Cerebellar cortex (tissue), 1 donor: ENCODE measurements around the gene SKAP2.

Experiments used
- DNase-seq: peaks from one replicate; pipeline ENCODE4 v3.0.0-alpha.2; 2015; ENCODE audit warnings: low spot score

The SKAP2 gene

GRCh38 chr7:26636808-26637207 lies 227.6 kb downstream of the SKAP2 start:
- DNase-seq = no peak

DNA sequence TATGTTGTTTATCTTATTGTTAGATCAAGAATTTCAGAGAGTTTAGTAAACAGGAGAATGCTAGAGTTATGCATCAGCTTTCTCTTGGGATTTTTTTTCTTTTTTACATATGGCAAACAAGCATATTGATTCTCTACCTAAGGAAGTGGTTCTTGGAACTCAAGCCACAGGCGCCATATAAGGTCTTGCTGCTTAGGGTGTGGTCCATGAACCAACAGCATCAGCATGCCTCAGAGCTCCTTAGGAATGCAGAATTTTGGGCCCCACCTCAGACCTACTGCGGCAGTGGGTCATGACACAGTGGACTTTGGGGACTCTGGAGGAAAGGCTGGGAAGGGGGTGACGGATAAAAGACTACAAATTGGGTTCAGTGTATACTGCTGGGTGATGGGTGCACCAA lies 230.8 kb downstream of the SKAP2 start:
- no peak for DNase-seq

GRCh38 chr7:26631601-26632000 lies 232.8 kb downstream of the SKAP2 start:
- no peak for DNase-seq

- DNase-seq = no peak
These were observed 233.3 kb downstream of the SKAP2 start for GRCh38 chr7:26630941-26631580.

DNA sequence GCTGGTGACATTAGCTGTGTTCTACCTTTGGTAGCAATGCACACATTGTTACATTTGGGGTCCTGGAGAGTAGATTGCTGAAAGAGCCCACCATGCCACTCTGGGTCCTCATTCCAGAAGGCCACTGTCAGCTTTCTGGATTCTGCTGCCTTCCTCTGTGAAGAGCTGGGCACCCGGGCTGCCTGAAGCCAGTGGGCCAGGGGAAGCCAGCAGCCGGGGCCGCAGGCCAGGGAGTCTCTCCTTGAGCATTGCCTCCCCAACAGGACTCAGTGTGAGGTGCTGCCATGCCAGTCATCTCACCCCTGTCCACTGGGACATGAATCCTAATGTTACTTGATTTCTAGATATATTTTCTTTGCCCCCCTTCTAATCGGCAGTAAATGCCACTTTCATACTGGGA lies 234.0 kb downstream of the SKAP2 start:
- no peak for DNase-seq

DNA sequence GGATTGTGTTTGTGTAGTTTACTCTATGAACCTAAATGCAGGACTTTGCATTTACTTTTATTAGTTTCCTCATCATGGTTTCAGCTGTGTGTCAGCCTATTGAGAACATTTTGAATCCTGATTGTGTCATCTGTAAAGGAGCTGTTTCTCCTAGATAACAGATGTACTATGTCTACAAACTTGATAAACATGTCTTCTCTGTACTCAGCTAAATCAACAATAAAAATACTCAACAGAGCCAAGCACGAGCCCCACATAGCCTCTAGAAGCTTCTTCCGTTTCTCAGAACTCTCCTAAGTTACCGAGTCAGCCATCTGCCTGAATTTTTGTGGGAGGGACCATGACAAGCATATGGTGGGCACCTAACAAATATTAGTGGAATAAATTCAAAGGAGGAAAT lies 234.7 kb downstream of the SKAP2 start:
- DNase-seq = no peak

DNA sequence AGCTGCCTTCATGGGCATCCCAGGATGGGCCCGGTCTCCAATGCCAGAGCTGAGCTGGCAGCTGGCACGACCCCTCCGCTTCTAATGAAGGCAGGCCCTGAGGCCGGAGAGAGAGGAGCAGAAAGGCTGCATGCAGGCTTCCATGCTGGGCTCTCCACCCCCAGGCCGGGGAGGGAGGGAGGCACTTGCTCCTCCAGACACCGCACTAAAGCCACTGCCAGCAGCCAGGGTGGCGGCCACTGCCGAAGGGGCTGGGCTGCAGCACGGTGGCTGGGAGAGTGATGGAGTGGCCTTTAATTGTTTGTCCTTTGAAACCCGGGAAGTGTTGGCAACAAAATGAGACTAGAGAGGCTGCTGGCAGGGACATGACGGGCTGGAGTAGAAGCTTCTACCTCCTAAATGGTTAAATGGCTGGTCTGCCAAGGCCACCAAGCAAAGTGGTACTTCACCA lies 236.5 kb downstream of the SKAP2 start:
- DNase-seq = peak; percentile 55

GRCh38 chr7:26627221-26627620 lies 237.2 kb downstream of the SKAP2 start:
- DNase-seq = no peak

GRCh38 chr7:26626687-26627086 lies 237.7 kb downstream of the SKAP2 start:
- DNase-seq = no peak

- DNase-seq = no peak
These were observed 238.2 kb downstream of the SKAP2 start for GRCh38 chr7:26626156-26626555.

DNA sequence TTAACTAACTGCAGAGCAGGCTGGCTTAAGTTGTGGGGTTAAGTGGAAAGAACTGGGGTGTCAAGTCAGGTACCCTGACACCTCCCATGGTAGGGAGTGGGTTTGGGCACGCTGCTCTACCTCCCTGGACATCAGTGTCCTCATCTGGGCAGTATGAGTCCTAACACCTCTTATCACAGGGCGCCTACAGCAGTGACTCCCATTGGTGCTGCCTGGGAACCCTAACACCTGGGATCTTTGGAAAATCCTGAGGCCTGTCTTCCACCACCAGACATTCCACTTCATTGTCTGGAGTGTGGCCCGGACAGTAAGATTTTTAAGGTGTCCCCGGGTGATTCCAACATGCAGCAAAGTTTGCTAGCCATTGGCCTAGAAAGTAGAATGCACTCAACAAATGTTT lies 239.1 kb downstream of the SKAP2 start:
- DNase-seq = no peak

DNA sequence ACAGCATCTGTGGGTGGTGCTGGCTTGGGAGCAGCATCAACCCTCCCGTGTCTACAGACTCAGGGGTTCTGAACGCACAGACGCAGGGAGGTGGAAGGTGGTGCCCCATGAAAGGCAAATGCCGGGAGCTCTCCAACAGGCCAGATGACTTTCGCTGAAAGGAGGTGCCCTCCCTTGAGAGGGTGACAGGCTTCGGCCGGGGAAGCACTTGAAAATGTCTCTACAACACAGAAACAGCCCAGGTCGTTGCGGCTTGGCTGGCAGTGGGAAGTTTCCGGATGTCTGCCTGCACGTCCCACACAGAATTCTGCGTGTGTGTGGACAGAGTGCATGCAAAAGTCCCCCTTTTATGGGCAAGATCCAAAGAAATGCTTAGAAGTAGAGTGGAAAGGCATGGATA lies 239.6 kb downstream of the SKAP2 start:
- no peak for DNase-seq

GRCh38 chr7:26624431-26624830 lies 240.0 kb downstream of the SKAP2 start:
- no peak for DNase-seq

- no peak for DNase-seq
These were observed 244.0 kb downstream of the SKAP2 start for GRCh38 chr7:26620352-26620751.

DNA sequence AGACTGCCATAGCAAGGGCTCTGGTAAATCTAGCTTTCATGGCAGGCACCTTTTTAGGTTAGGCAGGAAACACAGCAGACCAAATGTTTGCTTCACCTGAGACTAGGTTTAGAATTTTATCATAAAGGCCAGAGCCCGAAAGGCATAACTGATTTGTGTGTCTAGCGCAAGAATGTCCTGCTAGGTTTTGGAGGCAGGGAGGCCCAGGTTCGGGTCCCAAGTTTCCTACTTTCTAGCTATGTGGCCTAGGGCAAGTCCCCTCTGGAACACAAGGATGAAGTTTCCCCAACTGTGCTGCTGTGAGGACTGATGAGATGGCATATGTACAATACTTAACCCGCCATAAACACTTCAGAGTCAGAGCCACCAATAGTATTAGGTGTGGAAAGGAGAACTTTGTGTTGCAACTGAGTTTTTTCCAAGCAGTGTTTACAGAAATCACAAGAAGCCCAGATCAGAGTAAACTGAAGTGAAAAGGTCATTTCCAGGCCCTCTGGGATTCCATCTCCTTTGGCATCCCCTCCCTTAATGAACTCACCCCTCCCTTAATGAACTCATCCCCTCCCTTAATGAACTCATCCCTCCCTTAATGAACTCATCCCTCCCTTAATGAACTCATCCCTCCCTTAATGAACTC lies 244.9 kb downstream of the SKAP2 start:
- no peak for DNase-seq

DNA sequence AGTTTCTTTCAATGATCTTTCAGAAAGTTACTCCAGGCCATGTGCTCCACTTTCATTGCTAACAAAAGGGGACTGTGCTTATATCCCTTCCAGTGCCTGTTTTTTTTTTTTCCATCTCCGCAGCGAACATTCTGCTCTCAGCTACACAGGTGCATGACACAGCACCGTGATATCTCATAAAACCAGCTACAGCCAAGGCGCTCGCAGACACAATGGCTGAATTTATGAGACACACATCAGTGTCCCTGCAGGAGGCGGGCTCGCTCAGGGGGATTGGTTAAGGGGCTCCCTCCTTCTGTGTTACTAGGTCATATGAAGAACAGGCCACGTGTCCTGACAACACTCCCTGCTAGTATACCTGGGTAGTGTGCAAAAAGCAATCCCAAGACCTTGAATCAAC lies 245.5 kb downstream of the SKAP2 start:
- DNase-seq = no peak

DNA sequence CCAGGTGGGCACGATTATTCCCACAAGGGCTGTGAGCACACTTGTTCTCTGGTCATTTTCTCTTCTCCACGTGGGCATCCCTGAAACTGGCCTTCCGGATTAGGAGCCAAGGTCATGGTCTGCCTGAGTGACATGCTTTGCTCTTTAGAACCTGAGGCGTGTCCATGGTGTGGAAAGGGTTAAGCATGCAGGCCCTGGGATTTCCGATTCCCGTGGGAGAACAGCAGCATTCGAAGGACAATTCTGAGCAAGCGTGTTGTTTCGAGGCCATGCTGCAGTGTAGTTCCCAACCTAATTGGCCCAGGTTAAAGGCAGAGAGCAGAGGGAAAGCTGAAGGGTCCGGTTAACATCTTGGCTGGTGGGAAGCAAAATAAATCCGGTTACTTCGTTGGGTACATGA lies 245.9 kb downstream of the SKAP2 start:
- no peak for DNase-seq
